Brain microvascular endothelial cell (primary cell): ENCODE measurements around the gene OAS3.
A peak's percentile ranks its signal among the peaks of the same experiment; 100 is the strongest.

Source experiments
- DNase-seq: peaks from one replicate; pipeline ENCODE4 v3.0.0-alpha.2; 2020
- H3K27ac ChIP-seq: fragments of 250-450 bp; sonication (Bioruptor Pico); 2 replicates; pipeline ENCODE4 v1.5.1; 2020; ENCODE audit warnings: mild to moderate bottlenecking, moderate library complexity
- H3K27me3 ChIP-seq: fragments of 250-450 bp; sonication (Bioruptor Pico); replicated peaks from 2 replicates; pipeline ENCODE4 v1.5.1; 2020; ENCODE audit warnings: mild to moderate bottlenecking
- H3K36me3 ChIP-seq: fragments of 250-450 bp; sonication (Bioruptor Pico); replicated peaks from 2 replicates; pipeline ENCODE4 v1.5.1; 2020; ENCODE audit warnings: mild to moderate bottlenecking
- H3K4me3 ChIP-seq: 2 replicates; pipeline ENCODE4 v1.5.1; 2011; ENCODE audit warnings: low read depth, mild to moderate bottlenecking, control low read depth, low read length, moderate library complexity
- CTCF ChIP-seq: IDR thresholded peaks from 2 replicates; pipeline ENCODE4 v1.5.1; 2011; ENCODE audit warnings: low read depth, mild to moderate bottlenecking, moderate library complexity, low read length, control low read depth, inconsistent platforms; ENCODE audit errors: missing control alignments
- in situ Hi-C: cut with HindIII; loops from 2 replicates; pipeline ENCODE4 v1.10.0; 2017; ENCODE audit warnings: low sequenced_read_pairs, low pct_ligation_motif_present

Gene OAS3

GRCh38 chr12:112928978-112929377, 9.3 kb upstream of the OAS3 start:
- in situ Hi-C loops: no loop called here
- TF ChIP-seq CTCF: peak; percentile 25
- Histone ChIP-seq H3K36me3 (no peaks in the 10 kb centered on the region), H3K27ac (no peak overlapping the region), H3K27me3 (no peaks in the 10 kb centered on the region), H3K4me3 (no peak overlapping the region)
- DNase-seq: no peak

- H3K4me3 ChIP-seq: no peak overlapping the region
- no peak for DNase-seq
- H3K27ac ChIP-seq: no peak overlapping the region
- in situ Hi-C loops: no loop called here
- TF ChIP-seq CTCF: no peak
- no peaks in the 10 kb centered on the region for H3K36me3 ChIP-seq
- H3K27me3 ChIP-seq: no peaks in the 10 kb centered on the region
Observed at GRCh38 chr12:112929715-112930114, 8.6 kb upstream of the OAS3 start.

DNA sequence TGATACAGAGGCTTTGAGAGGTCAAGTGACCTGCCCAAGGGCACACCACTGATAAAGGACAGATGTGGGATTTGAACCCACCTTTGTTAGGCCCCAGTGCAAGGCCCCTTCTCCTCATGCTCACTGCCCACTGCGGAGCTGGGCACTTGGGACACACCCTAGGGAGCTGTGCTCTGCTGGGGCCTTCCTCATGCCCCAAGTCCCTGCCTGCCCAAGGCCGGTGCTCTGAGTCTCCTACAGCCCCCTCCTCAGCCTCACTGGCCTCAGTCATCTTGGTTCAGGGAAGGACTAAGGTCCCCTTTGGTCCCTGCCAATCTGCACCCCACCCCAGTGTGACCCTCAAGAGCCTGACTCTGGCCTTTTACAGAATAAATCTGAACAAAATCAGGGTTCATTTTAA, 7.9 kb upstream of the OAS3 start:
- in situ Hi-C loops: no loop called here
- no peak for DNase-seq
- Histone ChIP-seq H3K4me3 (no peak overlapping the region), H3K27me3 (no peaks in the 10 kb centered on the region), H3K36me3 (no peaks in the 10 kb centered on the region), H3K27ac (no peak overlapping the region)
- no peak for TF ChIP-seq CTCF

DNA sequence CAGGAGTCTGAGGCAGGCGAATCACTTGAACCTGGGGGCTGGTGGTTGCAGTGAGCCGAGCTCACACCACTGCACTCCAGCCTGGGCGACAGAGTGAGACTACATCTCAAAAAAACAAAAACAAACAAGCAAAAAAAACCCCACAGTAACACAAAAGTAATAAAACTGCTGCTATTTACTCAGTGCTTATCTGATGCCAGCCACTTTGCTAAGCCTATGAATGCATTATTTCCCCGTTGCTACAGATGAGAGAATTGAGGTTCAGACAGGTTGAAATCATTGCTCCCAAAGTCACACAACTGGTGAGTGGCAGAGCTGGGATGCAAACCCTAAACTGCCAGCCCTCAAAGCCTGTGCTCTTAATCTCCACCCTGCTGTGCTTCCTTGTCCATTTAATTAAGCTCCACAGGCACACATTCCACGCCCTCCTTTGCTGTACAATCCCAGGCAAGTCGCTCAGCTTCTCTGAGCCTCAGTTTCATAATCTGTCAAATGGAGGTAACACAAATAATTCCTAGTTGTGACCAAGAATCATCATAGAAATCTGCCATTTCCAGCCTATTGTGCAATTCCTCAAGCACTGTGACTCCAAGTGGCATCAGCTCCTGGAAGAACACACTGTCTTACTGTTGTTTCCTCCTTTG, 5.7 kb upstream of the OAS3 start:
- Histone ChIP-seq H3K27me3 (no peaks in the 10 kb centered on the region), H3K36me3 (no peaks in the 10 kb centered on the region), H3K27ac (no peak overlapping the region), H3K4me3 (no peak overlapping the region)
- DNase-seq: no peak
- TF ChIP-seq CTCF: no peak
- in situ Hi-C loops: no loop called here

GRCh38 chr12:112933129-112933505, 5.2 kb upstream of the OAS3 start:
- Histone ChIP-seq H3K4me3 (no peak overlapping the region), H3K27ac (no peak overlapping the region), H3K27me3 (no peaks in the 10 kb centered on the region), H3K36me3 (no peaks in the 10 kb centered on the region)
- no peak for TF ChIP-seq CTCF
- in situ Hi-C loops: no loop called here
- no peak for DNase-seq

DNA sequence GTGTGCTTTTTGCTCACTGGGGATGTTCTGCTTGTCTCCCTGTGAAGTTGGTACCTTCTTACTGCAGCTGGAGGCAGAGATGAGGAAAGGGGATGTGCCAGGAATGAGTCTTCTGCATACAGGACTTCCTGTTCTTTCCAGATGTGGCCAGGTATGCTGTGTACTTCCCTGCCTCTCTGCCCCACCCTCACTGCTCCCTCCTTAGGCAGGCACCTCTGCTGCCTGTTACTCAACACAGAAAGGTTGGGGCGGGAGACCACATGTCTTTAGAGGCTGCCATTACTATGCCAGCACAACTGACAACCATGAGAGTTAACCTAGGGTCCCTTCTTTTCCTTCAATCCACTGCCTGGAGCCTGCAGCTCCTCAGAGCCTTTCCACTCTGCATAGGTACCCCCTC, 2.0 kb upstream of the OAS3 start:
- H3K4me3 ChIP-seq: no peak overlapping the region
- no peaks in the 10 kb centered on the region for H3K27me3 ChIP-seq
- no peak for TF ChIP-seq CTCF
- DNase-seq: no peak
- no peaks in the 10 kb centered on the region for H3K36me3 ChIP-seq
- no peak overlapping the region for H3K27ac ChIP-seq
- in situ Hi-C loops: no loop called here
